Ramos (cell line): ENCODE results near the gene APOB.

ENCODE experiments used
- in situ Hi-C: fragments of 300-500 bp; cut with MboI; formaldehyde crosslinking; loops from one replicate; pipeline ENCODE4 v1.14.3; 2022; ENCODE audit warnings: low sequenced_read_pairs; ENCODE audit not compliant: unreplicated experiment

Gene APOB

GRCh38 chr2:21007129-21008013 is 36.5 kb downstream of the APOB start:
- in situ Hi-C loops = no loop called here

GRCh38 chr2:21006423-21007128 is 37.3 kb downstream of the APOB start:
- in situ Hi-C loops = no loop called here

GRCh38 chr2:21005700-21006422 is 38.0 kb downstream of the APOB start:
- in situ Hi-C loops = no loop called here

GRCh38 chr2:21005111-21005699 is 38.7 kb downstream of the APOB start:
- in situ Hi-C loops = no loop called here

- in situ Hi-C loops = no loop called here
Observed at GRCh38 chr2:21004181-21004572, 39.7 kb downstream of the APOB start.

GRCh38 chr2:21003572-21004180 is 40.2 kb downstream of the APOB start:
- in situ Hi-C loops = no loop called here

- in situ Hi-C loops = no loop called here
Observed at GRCh38 chr2:21002814-21003192, 41.1 kb downstream of the APOB start.

- in situ Hi-C loops = no loop called here
Observed at GRCh38 chr2:21001988-21002813, 41.7 kb downstream of the APOB start.

GRCh38 chr2:21001225-21001946 is 42.5 kb downstream of the APOB start:
- in situ Hi-C loops = no loop called here

GRCh38 chr2:20999906-21000645 is 43.8 kb downstream of the APOB start:
- in situ Hi-C loops = no loop called here

- in situ Hi-C loops = no loop called here
Observed at GRCh38 chr2:20998972-20999905, 44.6 kb downstream of the APOB start.

- in situ Hi-C loops = no loop called here
Observed at GRCh38 chr2:20997953-20998722, 45.7 kb downstream of the APOB start.

GRCh38 chr2:20994130-20994529 is 49.7 kb downstream of the APOB start:
- in situ Hi-C loops = no loop called here

GRCh38 chr2:20992201-20992711 is 51.6 kb downstream of the APOB start:
- in situ Hi-C loops = no loop called here

- in situ Hi-C loops = no loop called here
Observed at GRCh38 chr2:20990442-20991430, 53.1 kb downstream of the APOB start.
